Activated B cell treated with CpG ODN at 0.5 μM for 24 hours (primary cell): Measurements from ENCODE around the gene CYSRT1. TPM values are rescaled to one million over a fixed set of nuclear protein-coding genes. Genes with fewer than 3 reads are reported as not detected.

Source experiments
- ATAC-seq: fragments of 200-7000 bp; cut with Tn5 transposase; one replicate; pipeline ENCODE4 v1.10.0; 2021; ENCODE audit warnings: low read depth, mild to moderate bottlenecking, moderate library complexity
- CTCF ChIA-PET: fragments of 350-600 bp; sonication (Branson Sonifier 250); formaldehyde crosslinking; loops from one replicate; lab custom pipeline; 2021; ENCODE audit warnings: antibody characterized with exemption; lab: Charles Lee
- POLR2A ChIA-PET: fragments of 350-600 bp; sonication (Branson Sonifier 250); formaldehyde crosslinking; loops from one replicate; lab custom pipeline; 2021; ENCODE audit warnings: antibody characterized with exemption; lab: Charles Lee
- DNase-seq: peaks from one replicate; pipeline ENCODE4 v3.0.0; 2022
- H3K27ac Mint-ChIP-seq: one replicate; pipeline ENCODE4 v1.8.0; 2020; ENCODE audit warnings: mixed read lengths
- H3K27me3 Mint-ChIP-seq: one replicate; pipeline ENCODE4 v1.8.0; 2021; ENCODE audit warnings: mixed read lengths
- H3K36me3 Mint-ChIP-seq: one replicate; pipeline ENCODE4 v1.8.0; 2021; ENCODE audit warnings: low read depth, mixed read lengths
- H3K4me1 Mint-ChIP-seq: one replicate; pipeline ENCODE4 v1.8.0; 2021; ENCODE audit warnings: mixed read lengths
- H3K4me3 Mint-ChIP-seq: one replicate; pipeline ENCODE4 v1.8.0; 2020; ENCODE audit warnings: mild to moderate bottlenecking, mixed read lengths
- H3K9me3 Mint-ChIP-seq: one replicate; pipeline ENCODE4 v1.8.0; 2020; ENCODE audit warnings: mixed read lengths
- CTCF ChIP-seq: fragments of 200-600 bp; IDR thresholded peaks from one replicate; pipeline ENCODE4 v1.8.0; 2022; ENCODE audit warnings: antibody characterized with exemption, mild to moderate bottlenecking
- intact Hi-C: fragments of 100-400 bp; cut with micrococcal nuclease; formaldehyde crosslinking; loops from one replicate; pipeline ENCODE4 v1.15.1; 2024
- total RNA-seq: library from RNA; stranded (reverse); gene quantifications from 2 replicates; pipeline ENCODE4 v1.2.3, GENCODE V29; 2022

CYSRT1 gene
- total RNA-seq, 1 donor from 2014 or later: 0.53 TPM

GRCh38 chr9:137212520-137212919, 12.5 kb upstream of the CYSRT1 start:
- ATAC-seq (no peak), DNase-seq (no peak)
- no peak for TF ChIP-seq CTCF
- peaks cover 1% of the 10 kb centered on the region for H3K4me1 Mint-ChIP-seq
- no peaks in the 10 kb centered on the region for H3K9me3 Mint-ChIP-seq
- ChIA-PET CTCF (no interaction called here), POLR2A (interaction anchor here (1.1 kb wide), 1 partner anchor 11 kb away, joined by 9 read pairs; no protein-coding TSS in a partner anchor)
- H3K4me3 Mint-ChIP-seq: no peak overlapping the region
- intact Hi-C loops: no loop called here
- H3K36me3 Mint-ChIP-seq: peaks cover 19% of the 10 kb centered on the region
- no peaks in the 10 kb centered on the region for H3K27me3 Mint-ChIP-seq
- H3K27ac Mint-ChIP-seq: no peak overlapping the region

- TF ChIP-seq CTCF: no peak
- peaks cover 16% of the 10 kb centered on the region for H3K36me3 Mint-ChIP-seq
- no peaks in the 10 kb centered on the region for H3K4me1 Mint-ChIP-seq
- no peaks in the 10 kb centered on the region for H3K27me3 Mint-ChIP-seq
- ChIA-PET CTCF (no interaction called here), POLR2A (interaction anchor here (2.2 kb wide), 1 partner anchor 9 kb away, joined by 10 read pairs; the partner anchor contains the start of gene RNF208)
- DNase-seq (no peak), ATAC-seq (no peak)
- no peak overlapping the region for H3K27ac Mint-ChIP-seq
- no peak overlapping the region for H3K4me3 Mint-ChIP-seq
- no peaks in the 10 kb centered on the region for H3K9me3 Mint-ChIP-seq
- intact Hi-C loops: no loop called here
Observed at GRCh38 chr9:137213160-137214060, 11.6 kb upstream of the CYSRT1 start.

- Mint-ChIP-seq H3K9me3 (no peaks in the 10 kb centered on the region), H3K27ac (no peak overlapping the region), H3K4me1 (no peaks in the 10 kb centered on the region), H3K27me3 (no peaks in the 10 kb centered on the region), H3K36me3 (peaks cover 9% of the 10 kb centered on the region), H3K4me3 (no peak overlapping the region)
- TF ChIP-seq CTCF: no peak
- ChIA-PET POLR2A (interaction anchor here (0.5 to 2.2 kb wide), 2 partner anchors 8 to 87 kb away, joined by 3 to 10 read pairs; partner anchors contain the start of gene RNF208), CTCF (no interaction called here)
- intact Hi-C loops: no loop called here
- DNase-seq (no peak), ATAC-seq (no peak)
Observed at GRCh38 chr9:137214620-137215019, 10.4 kb upstream of the CYSRT1 start.

- no peak overlapping the region for H3K4me3 Mint-ChIP-seq
- peaks cover 6% of the 10 kb centered on the region for H3K36me3 Mint-ChIP-seq
- H3K27ac Mint-ChIP-seq: no peak overlapping the region
- ATAC-seq (no peak), DNase-seq (no peak)
- no peak for TF ChIP-seq CTCF
- no peaks in the 10 kb centered on the region for H3K4me1 Mint-ChIP-seq
- POLR2A ChIA-PET: interaction anchor here (0.6 to 2.2 kb wide), 3 partner anchors 7 to 499 kb away, joined by 7 to 11 read pairs (median 10); partner anchors contain the start of gene RNF208
- intact Hi-C loops: no loop called here
- no peaks in the 10 kb centered on the region for H3K9me3 Mint-ChIP-seq
- no peaks in the 10 kb centered on the region for H3K27me3 Mint-ChIP-seq
- CTCF ChIA-PET: no interaction called here
Observed at GRCh38 chr9:137215196-137215986, 9.6 kb upstream of the CYSRT1 start.
